Prostate gland (tissue), 2 donors: ENCODE results near the gene CERS6.

Experiments
- CTCF ChIP-seq, 4 experiments: fragments of 200-600 bp in 2 of 4; fragments of 450-650 bp in 2 of 4; sonication (generic) in 2 of 4; IDR thresholded peaks; 1 replicate in 3 of 4; 2 replicates in 1 of 4; pipeline ENCODE4 v1.5.1; 2016 to 2019; ENCODE audit warnings: antibody characterized with exemption in 4 of 4, mild to moderate bottlenecking in 2 of 4, moderate library complexity in 2 of 4
- POLR2A ChIP-seq: fragments of 450-650 bp; IDR thresholded peaks from one replicate; pipeline ENCODE4 v1.6.1; 2016; ENCODE audit warnings: antibody characterized with exemption, mild to moderate bottlenecking

- TF ChIP-seq POLR2A (no peak), CTCF (IDR thresholded peaks at IDR 0.05) (no peak)
Observed at GRCh38 chr2:168482952-168483831, 27.1 kb downstream of the CERS6 start.
